WTC11 (cell line): ENCODE data around the gene RBFA.

Experiments
- CBFB ChIP-seq: sonication (generic); formaldehyde crosslinking; IDR thresholded peaks from 2 replicates; pipeline ENCODE4 v1.8.1; 2022; ENCODE audit warnings: mild to moderate bottlenecking, low read depth, missing genetic modification reagents
- CTCF ChIP-seq: fragments of 200-600 bp; IDR thresholded peaks from 2 replicates; pipeline ENCODE4 v1.8.0; 2022; ENCODE audit warnings: antibody characterized with exemption
- FOXP1 ChIP-seq: sonication (generic); formaldehyde crosslinking; IDR thresholded peaks from 2 replicates; pipeline ENCODE4 v1.8.0; 2022; ENCODE audit warnings: missing genetic modification reagents, mild to moderate bottlenecking, moderate library complexity, borderline replicate concordance
- JUN ChIP-seq: sonication (generic); formaldehyde crosslinking; IDR thresholded peaks from 2 replicates; pipeline ENCODE4 v1.8.0; 2023; ENCODE audit warnings: mild to moderate bottlenecking, missing genetic modification reagents
- NR2C2 ChIP-seq: sonication (generic); formaldehyde crosslinking; IDR thresholded peaks from 2 replicates; pipeline ENCODE4 v1.8.0; 2022; ENCODE audit warnings: mild to moderate bottlenecking, missing genetic modification reagents
- SP1 ChIP-seq: sonication (generic); formaldehyde crosslinking; conservative IDR thresholded peaks from 2 replicates; pipeline ENCODE4 v1.8.1; 2022; ENCODE audit warnings: missing genetic modification reagents
- TEAD1 ChIP-seq: sonication (generic); formaldehyde crosslinking; IDR thresholded peaks from 2 replicates; pipeline ENCODE4 v1.8.0; 2022; ENCODE audit warnings: mild to moderate bottlenecking, missing genetic modification reagents

- TF ChIP-seq CTCF (no peak), TEAD1 (CRISPR knock-in tag) (no peak), CBFB (CRISPR knock-in tag) (no peak), NR2C2 (CRISPR knock-in tag) (no peak), FOXP1 (CRISPR knock-in tag) (no peak), JUN (CRISPR knock-in tag) (no peak), SP1 (CRISPR knock-in tag) (no peak)
Measured at GRCh38 chr18:80037869-80038630, 3.8 kb downstream of the RBFA start.
